GM12864 (cell line): ENCODE measurements around the gene RTEL1.
"Not testable (repeated sequence)": the region's sequence is repeated elsewhere in the genome, so short reads cannot be mapped to it uniquely, and the experiment has no call there.

Experiments
- DNase-seq: peaks from one replicate; pipeline ENCODE4 v3.0.0-alpha.2; 2011; ENCODE audit warnings: low read depth
- H3K4me3 ChIP-seq: 2 replicates; pipeline ENCODE4 v1.5.1; 2011; ENCODE audit warnings: mild to moderate bottlenecking, low read depth, low read length, control low read depth
- TF ChIP-seq, protein P1 (sequence below): IDR thresholded peaks from 2 replicates; pipeline ENCODE4 v1.5.1; 2011; ENCODE audit warnings: low read depth, mild to moderate bottlenecking, moderate library complexity, low read length, control low read depth, inconsistent platforms; ENCODE audit errors: missing control alignments

Gene RTEL1, protein sequence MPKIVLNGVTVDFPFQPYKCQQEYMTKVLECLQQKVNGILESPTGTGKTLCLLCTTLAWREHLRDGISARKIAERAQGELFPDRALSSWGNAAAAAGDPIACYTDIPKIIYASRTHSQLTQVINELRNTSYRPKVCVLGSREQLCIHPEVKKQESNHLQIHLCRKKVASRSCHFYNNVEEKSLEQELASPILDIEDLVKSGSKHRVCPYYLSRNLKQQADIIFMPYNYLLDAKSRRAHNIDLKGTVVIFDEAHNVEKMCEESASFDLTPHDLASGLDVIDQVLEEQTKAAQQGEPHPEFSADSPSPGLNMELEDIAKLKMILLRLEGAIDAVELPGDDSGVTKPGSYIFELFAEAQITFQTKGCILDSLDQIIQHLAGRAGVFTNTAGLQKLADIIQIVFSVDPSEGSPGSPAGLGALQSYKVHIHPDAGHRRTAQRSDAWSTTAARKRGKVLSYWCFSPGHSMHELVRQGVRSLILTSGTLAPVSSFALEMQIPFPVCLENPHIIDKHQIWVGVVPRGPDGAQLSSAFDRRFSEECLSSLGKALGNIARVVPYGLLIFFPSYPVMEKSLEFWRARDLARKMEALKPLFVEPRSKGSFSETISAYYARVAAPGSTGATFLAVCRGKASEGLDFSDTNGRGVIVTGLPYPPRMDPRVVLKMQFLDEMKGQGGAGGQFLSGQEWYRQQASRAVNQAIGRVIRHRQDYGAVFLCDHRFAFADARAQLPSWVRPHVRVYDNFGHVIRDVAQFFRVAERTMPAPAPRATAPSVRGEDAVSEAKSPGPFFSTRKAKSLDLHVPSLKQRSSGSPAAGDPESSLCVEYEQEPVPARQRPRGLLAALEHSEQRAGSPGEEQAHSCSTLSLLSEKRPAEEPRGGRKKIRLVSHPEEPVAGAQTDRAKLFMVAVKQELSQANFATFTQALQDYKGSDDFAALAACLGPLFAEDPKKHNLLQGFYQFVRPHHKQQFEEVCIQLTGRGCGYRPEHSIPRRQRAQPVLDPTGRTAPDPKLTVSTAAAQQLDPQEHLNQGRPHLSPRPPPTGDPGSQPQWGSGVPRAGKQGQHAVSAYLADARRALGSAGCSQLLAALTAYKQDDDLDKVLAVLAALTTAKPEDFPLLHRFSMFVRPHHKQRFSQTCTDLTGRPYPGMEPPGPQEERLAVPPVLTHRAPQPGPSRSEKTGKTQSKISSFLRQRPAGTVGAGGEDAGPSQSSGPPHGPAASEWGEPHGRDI (N-terminal part only)

DNA sequence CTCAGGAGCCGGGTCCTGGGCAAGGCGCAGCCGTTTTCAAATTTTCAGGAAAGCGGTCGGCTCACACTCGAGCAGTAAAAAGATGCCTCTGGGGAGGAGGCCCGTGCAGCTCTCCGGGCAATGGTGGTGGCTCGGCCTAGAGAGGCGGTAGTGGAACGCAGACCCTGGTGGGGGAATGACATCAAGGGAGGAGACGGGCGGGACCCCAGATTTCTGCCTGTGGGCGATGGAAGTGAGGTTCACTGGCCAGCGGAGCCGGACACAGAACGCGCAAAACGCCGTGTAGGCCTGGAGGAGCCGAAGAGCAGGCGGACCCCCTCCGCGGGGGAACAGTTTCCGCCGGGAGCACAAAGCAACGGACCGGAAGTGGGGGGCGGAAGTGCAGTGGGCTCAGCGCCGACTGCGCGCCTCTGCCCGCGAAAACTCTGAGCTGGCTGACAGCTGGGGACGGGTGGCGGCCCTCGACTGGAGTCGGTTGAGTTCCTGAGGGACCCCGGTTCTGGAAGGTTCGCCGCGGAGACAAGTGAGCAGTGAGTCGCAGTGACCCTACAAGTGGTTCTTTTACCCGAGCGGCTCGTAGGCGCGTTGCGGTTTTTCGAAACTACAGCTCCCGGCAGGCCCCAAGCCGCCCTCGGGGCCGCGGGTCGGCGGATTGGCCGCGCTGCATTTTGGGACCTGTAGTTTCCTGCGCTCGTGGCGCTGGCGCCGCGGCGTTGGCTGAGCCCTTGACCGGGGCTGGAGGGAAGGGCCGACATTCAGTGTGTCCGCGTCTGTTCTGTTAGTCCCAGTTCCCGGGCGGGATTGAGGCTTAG, at the start of gene RTEL1:
RTEL1 (plus strand) TSS at position 376 of the 812 bp plus-strand sequence. CDS start 1,091 bp downstream, outside the sequence.
- peak within 1 kb of the TSS; percentile 65 for H3K4me3 ChIP-seq
- TF ChIP-seq, protein P1, sequence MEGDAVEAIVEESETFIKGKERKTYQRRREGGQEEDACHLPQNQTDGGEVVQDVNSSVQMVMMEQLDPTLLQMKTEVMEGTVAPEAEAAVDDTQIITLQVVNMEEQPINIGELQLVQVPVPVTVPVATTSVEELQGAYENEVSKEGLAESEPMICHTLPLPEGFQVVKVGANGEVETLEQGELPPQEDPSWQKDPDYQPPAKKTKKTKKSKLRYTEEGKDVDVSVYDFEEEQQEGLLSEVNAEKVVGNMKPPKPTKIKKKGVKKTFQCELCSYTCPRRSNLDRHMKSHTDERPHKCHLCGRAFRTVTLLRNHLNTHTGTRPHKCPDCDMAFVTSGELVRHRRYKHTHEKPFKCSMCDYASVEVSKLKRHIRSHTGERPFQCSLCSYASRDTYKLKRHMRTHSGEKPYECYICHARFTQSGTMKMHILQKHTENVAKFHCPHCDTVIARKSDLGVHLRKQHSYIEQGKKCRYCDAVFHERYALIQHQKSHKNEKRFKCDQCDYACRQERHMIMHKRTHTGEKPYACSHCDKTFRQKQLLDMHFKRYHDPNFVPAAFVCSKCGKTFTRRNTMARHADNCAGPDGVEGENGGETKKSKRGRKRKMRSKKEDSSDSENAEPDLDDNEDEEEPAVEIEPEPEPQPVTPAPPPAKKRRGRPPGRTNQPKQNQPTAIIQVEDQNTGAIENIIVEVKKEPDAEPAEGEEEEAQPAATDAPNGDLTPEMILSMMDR = no peak
- DNase-seq = peak; percentile 79

DNA sequence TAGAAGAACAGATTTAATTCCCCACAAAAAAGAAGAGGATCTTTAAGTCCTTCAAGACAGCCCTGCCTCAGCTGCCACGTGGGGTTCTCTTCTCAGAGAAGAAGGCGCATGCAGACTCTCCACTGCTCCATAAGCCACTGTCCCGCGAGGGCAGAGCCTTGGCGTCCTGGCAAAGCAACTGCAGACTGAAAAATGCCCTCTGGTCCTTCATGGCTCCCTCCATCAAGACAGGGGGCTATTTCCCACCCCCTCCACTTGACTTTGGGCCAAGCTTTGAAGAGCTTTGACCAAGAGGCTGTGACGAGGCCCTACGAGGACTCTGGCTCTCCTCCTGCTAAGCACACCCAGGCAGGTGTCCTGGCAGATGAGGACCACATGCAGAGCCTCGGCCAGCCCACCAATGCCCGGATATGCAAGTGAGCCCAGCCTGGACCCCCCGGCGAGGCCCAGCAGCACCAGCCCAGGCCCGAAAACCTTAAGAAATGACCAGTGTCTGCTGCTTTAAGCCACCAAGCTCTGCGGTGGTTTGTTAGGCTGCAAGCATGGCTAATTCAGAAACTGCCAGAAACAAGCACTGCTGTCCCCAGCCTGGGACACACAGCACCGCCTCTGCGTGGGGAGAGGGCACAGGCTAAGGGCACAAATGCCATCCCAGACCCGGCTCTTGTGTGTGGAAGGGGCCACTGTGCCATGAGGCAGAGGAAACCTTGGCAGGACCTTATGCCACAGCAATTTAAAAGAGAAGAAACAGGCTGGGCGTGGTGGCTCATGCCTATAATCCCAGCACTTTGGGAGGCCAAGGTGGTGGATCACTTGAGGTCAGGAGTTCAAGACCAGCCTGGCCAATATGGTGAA, 47.3 kb upstream of the RTEL1 start:
- H3K4me3 ChIP-seq = no peak overlapping the region
- TF ChIP-seq, protein P1 = no peak
- no peak for DNase-seq

DNA sequence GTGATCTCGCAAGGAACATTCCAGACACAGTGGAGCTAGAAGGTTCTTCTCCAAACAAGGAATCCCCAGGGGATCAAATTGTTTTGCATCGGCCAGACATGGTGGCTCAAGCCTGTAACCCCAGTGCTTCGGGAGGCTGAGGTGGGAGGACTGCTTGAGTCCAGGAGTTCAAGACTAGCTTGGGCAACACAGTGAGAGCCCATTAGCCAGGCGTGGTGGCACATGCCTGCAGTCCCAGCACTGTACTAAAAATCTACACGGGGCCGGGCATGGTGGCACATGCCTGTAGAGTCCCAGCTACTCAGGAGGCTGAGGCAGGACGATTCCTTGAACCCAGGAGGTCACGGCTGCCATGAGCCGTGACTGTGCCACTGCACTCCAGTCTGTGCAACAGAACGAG, 46.5 kb upstream of the RTEL1 start:
- TF ChIP-seq, protein P1 = no peak
- DNase-seq = no peak
- H3K4me3 ChIP-seq = no peak overlapping the region

DNA sequence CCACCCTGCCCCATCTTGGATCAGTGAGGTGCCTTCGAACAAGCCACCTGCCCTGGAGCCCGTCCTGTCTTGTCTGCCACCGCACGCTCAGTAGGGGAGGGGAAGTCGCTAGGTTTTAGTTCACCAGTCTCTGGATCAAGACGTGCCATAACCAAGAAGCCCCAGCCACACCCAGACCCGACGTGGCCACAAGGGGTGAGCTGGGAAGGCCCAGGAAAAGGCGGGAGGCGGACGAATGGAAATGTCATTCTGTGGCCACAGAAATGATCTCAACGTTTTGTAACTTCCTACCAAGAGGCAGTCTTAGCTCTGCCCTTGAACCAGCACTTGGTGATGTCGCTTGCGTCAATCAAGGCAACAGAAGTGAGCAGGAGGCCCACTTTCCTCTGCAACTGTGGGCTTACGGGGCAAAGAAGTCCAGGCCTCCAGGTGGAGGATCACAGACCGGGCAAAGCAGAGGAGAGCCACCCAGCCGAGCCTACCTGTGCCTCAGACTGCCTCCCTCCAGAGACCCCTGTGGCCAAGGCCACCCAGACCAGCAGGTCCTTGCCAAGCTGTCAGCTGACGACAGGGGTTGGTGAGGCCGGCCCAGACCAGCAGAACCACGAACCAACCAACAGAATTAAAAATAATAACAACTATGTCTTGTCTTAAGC, 45.7 kb upstream of the RTEL1 start:
- no peak for DNase-seq
- no peak overlapping the region for H3K4me3 ChIP-seq
- TF ChIP-seq, protein P1 = no peak

DNA sequence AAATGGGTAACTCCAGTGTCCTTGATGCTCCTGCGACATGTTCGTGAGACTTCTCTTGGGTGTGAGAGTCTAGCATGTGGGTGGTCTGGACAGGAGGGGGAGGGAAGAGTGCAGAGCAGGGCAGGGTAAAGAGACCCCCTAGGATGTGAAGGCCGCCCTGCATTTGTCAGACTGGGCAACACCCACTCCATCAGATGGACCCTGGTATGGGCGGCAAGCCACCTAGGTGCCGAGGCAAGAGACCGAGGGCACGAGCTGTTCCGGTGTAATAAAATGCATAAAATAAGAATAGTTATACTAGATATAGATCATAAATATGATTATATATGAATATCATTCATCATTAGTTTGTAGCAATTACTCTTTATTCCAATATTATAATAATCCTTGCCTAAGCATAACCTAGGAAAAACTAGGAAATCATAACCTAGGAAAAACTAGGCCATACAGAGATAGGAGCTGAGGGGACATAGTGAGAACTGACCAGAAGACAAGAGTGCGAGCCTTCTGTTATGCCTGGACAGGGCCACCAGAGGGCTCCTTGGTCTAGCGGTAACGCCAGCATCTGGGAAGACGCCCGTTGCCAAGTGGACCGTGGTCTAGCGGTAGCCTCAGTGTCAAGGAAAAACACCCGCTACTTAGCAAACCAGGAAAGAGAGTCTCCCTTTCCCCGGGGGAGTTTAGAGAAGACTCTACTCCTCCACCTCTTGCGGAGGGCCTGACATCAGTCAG, 44.1 kb upstream of the RTEL1 start:
- H3K4me3 ChIP-seq, DNase-seq: not testable (repeated sequence)
- TF ChIP-seq, protein P1 = peak; percentile 16
